Breast epithelium (tissue), 4 donors: Measurements from ENCODE around the gene SIM2. TPM values are rescaled to one million over a fixed set of nuclear protein-coding genes. Genes with fewer than 3 reads are reported as not detected.

Experiments
- DNase-seq, 2 donors: peaks; one replicate each; pipeline ENCODE4 v3.0.0-alpha.2; 2019; ENCODE audit warnings: low spot score in 2 of 2
- H3K27ac ChIP-seq, 2 donors: fragments of 200-600 bp; sonication (generic) in 1 of 2; one replicate each; pipeline ENCODE4 v1.5.1; 2016 to 2019; ENCODE audit warnings: mild to moderate bottlenecking in 1 of 2
- H3K27me3 ChIP-seq, 2 donors: fragments of 200-600 bp; sonication (generic) in 1 of 2; one replicate each; pipeline versions ENCODE4 v1.5.1 to v1.6.0; 2017 to 2019; ENCODE audit warnings: control low read depth in 1 of 2, mild to moderate bottlenecking in 1 of 2
- H3K36me3 ChIP-seq: fragments of 200-600 bp; one replicate; pipeline ENCODE4 v1.5.1; 2019
- H3K4me1 ChIP-seq, 2 donors: fragments of 200-600 bp; sonication (generic); one replicate each; pipeline ENCODE4 v1.5.1; 2016 to 2019; ENCODE audit warnings: control low read depth in 1 of 2
- H3K4me3 ChIP-seq, 3 donors: fragments of 200-600 bp; sonication (generic); 1 replicate in 2 of 3; 2 replicates in 1 of 3; pipeline ENCODE4 v1.5.1; 2016 to 2019; ENCODE audit warnings: mild to moderate bottlenecking in 3 of 3, moderate library complexity in 2 of 3
- H3K9me3 ChIP-seq, 2 donors: fragments of 200-600 bp; sonication (generic) in 1 of 2; one replicate each; pipeline ENCODE4 v1.5.1; 2016 to 2019; ENCODE audit warnings: control low read depth in 1 of 2
- POLR2A ChIP-seq: fragments of 450-650 bp; IDR thresholded peaks from one replicate; pipeline ENCODE4 v1.6.1; 2016; ENCODE audit warnings: antibody characterized with exemption, mild to moderate bottlenecking, moderate library complexity
- POLR2AphosphoS5 ChIP-seq, 3 donors: sonication (generic); formaldehyde crosslinking; IDR thresholded peaks; one replicate each; pipeline ENCODE4 v1.6.1; 2017; ENCODE audit warnings: antibody characterized with exemption in 3 of 3
- intact Hi-C: fragments of 100-400 bp; cut with DNase I; formaldehyde crosslinking; loops from one replicate; pipeline ENCODE4 v1.15.1; 2023; ENCODE audit warnings: low total_unique reads
- total RNA-seq, 3 donors: library from RNA; depleted of rRNA; stranded (reverse); fragments of >200 nt; gene quantifications; one replicate each; pipeline ENCODE4 v1.1.0, GENCODE V29; 2016
- TF ChIP-seq, protein P1 (sequence below), 3 donors: fragments of 450-650 bp; IDR thresholded peaks; one replicate each; pipeline ENCODE4 v1.5.1; 2016 to 2017; ENCODE audit warnings: antibody characterized with exemption in 3 of 3, mild to moderate bottlenecking in 3 of 3, moderate library complexity in 3 of 3

The SIM2 gene
- total RNA-seq, 3 donors from 2014 or later = 0.15 to 0.33 (median 0.32) TPM

DNA sequence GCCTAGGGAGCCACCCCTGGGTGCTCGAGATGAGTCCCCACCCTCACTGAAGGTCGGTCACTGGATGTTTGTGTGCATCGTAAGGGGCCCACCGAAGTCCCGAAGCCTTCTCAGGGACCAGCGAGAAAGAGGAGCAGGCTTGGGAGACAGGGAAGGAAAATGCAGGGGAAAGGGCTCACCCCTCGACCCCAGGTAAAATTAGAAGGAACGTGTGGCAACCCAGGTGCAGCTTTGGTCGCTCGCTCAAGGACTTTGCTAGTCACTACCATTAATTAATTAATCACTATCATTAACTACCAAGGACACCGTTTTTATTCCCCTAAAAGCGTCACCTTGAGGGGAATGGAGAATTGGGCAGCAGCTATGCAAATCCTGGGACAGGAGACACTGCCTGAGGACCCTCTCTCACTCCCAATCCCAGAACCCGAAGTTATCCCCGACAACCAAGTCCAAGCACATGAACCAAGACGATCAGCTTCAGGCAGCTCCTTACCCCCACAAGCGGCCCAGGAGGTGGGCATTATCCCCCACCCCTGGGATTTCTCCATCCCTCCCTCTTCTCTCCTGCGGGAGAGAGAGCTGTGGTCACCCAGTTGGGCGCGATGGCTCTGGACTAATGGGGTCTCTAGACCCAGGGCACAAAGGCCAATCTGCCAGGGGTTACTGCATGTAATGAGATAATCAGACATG lies 4.2 kb upstream of the SIM2 start:
- no peak overlapping the region for H3K27ac ChIP-seq
- peaks cover 0 to 10% of the 10 kb centered on the region in 2 donors for H3K4me1 ChIP-seq
- intact Hi-C loops = no loop called here
- no peaks in the 10 kb centered on the region for H3K9me3 ChIP-seq
- no peak overlapping the region for H3K4me3 ChIP-seq
- no peak for DNase-seq
- H3K27me3 ChIP-seq = peaks cover 18 to 96% of the 10 kb centered on the region in 2 donors
- H3K36me3 ChIP-seq = no peaks in the 10 kb centered on the region
- TF ChIP-seq POLR2AphosphoS5 (IDR thresholded peaks at IDR 0.05) = no peak
- TF ChIP-seq POLR2A = no peak
- TF ChIP-seq, protein P1, sequence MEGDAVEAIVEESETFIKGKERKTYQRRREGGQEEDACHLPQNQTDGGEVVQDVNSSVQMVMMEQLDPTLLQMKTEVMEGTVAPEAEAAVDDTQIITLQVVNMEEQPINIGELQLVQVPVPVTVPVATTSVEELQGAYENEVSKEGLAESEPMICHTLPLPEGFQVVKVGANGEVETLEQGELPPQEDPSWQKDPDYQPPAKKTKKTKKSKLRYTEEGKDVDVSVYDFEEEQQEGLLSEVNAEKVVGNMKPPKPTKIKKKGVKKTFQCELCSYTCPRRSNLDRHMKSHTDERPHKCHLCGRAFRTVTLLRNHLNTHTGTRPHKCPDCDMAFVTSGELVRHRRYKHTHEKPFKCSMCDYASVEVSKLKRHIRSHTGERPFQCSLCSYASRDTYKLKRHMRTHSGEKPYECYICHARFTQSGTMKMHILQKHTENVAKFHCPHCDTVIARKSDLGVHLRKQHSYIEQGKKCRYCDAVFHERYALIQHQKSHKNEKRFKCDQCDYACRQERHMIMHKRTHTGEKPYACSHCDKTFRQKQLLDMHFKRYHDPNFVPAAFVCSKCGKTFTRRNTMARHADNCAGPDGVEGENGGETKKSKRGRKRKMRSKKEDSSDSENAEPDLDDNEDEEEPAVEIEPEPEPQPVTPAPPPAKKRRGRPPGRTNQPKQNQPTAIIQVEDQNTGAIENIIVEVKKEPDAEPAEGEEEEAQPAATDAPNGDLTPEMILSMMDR (IDR thresholded peaks at IDR 0.05) = no peak

DNA sequence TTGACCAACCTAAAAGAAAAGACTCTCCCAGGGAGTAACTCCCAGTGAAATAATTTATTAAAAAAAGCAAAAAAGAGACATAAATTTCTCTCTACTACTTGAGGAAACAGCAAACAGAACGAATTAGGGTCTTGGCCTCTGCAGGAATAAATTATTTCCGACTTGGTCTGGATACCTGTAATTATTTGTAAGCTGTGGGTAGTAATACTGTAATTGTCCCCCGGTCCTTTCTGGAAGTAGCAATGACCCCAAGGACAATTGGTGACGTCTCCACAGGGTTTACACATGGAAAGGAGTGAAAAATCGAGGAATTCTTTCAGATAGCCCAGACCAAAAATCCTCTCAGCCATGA lies 3.7 kb upstream of the SIM2 start:
- peaks cover 20 to 96% of the 10 kb centered on the region in 2 donors for H3K27me3 ChIP-seq
- peaks cover 0 to 13% of the 10 kb centered on the region in 2 donors for H3K4me1 ChIP-seq
- no peak for TF ChIP-seq POLR2AphosphoS5 (IDR thresholded peaks at IDR 0.05)
- TF ChIP-seq, protein P1 (IDR thresholded peaks at IDR 0.05) = no peak
- no peak for TF ChIP-seq POLR2A

DNA sequence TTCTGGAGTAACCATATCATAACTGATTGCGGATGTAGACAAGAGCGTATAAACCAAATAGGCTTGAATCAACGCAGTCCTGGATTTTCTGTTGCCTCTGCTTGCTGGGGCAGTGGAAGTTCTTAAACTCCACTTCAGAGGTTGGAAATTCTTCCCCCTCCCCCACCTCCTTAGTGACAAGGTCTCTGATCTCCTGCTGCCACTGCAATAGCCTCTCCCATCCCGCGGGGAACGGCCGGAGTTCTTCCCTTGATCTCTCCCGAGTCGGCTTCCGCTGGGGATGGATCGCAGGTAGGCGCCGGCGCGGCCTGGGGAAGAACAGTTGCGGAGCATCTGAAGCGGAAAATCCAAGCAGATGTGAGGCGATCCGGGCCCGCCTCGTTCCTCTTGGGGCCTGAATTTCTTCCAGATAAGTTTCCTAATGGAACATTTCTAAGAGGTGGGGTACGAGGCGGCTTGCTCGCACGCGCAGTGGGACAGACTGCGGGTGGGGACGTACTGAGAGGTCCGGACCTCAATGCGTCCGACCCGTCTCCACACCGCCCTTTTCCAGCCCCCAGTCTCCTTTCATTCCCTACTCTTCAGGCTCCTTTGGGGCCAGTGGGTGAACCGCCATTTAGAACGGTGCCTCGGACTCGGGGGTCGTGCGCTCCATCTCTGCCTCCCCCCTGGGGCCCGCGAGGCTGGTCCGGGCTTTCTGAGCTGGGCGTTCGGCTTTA lies 3.1 kb upstream of the SIM2 start:
- H3K9me3 ChIP-seq = no peaks in the 10 kb centered on the region
- H3K27ac ChIP-seq = no peak overlapping the region
- TF ChIP-seq POLR2AphosphoS5 (IDR thresholded peaks at IDR 0.05) = no peak
- TF ChIP-seq, protein P1 (IDR thresholded peaks at IDR 0.05) = no peak
- no peak for TF ChIP-seq POLR2A
- H3K4me3 ChIP-seq = no peak overlapping the region
- intact Hi-C loops = no loop called here
- DNase-seq = no peak
- peaks cover 20 to 98% of the 10 kb centered on the region in 2 donors for H3K27me3 ChIP-seq
- no peaks in the 10 kb centered on the region for H3K36me3 ChIP-seq
- peaks cover 0 to 18% of the 10 kb centered on the region in 2 donors for H3K4me1 ChIP-seq

More for the DNA sequence above, 3.7 kb upstream of the SIM2 start:
- Histone ChIP-seq H3K9me3 (no peaks in the 10 kb centered on the region), H3K4me3 (no peak overlapping the region), H3K27ac (no peak overlapping the region), H3K36me3 (no peaks in the 10 kb centered on the region)
- no peak for DNase-seq
- intact Hi-C loops = no loop called here

DNA sequence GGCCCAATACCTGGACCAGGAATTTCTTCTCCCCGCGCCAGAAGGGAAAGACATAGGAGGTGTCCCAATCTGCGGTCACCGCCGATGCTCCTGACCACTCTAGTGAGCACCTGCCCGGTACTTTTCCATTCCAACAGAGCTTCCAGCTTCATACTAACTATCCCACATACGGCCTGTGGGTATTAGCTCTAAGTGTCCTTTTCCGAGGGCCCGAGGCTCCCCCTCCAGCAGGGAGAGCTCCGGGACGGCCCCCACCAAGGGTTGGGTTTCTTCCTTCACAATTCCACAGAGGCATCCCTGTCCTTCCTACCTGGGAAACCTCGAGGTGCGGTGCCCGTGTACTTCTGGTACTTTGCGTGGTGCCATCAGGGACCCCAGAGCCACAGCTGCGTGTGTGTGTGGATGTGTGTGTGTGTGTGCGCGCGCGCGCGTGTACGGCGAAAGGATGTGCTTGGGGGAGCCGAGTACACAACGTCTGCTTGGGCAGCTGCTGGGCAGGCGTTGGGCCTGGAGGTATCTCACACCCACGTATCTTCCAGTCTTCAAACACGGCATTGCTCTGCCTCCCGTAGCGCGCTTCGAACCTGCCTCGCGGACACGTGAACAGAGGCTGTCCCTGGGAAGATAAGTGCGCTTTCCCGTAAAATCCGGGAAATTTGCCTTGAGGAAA lies 2.4 kb upstream of the SIM2 start:
- no peak overlapping the region for H3K27ac ChIP-seq
- H3K4me1 ChIP-seq = peaks cover 3 to 25% of the 10 kb centered on the region in 2 donors
- TF ChIP-seq, protein P1 (IDR thresholded peaks at IDR 0.05) = no peak
- TF ChIP-seq POLR2A (no peak), POLR2AphosphoS5 (IDR thresholded peaks at IDR 0.05) (no peak)
- H3K4me3 ChIP-seq = no peak overlapping the region
- no peaks in the 10 kb centered on the region for H3K9me3 ChIP-seq
- DNase-seq = no peak
- no peaks in the 10 kb centered on the region for H3K36me3 ChIP-seq
- intact Hi-C loops = no loop called here
- H3K27me3 ChIP-seq = peaks cover 27 to 100% of the 10 kb centered on the region in 2 donors
